NT2/D1 (cell line): ENCODE measurements around the gene ZBTB22.
A peak's percentile ranks its signal among the peaks of the same experiment; 100 is the strongest.

ENCODE experiments used
- YY1 ChIP-seq: IDR thresholded peaks from 2 replicates; pipeline ENCODE4 v1.6.1; 2011; ENCODE audit not compliant: insufficient read length, insufficient read depth
- ZNF274 ChIP-seq: IDR thresholded peaks from 2 replicates; pipeline ENCODE4 v1.6.1; 2011; ENCODE audit warnings: mild to moderate bottlenecking, low read depth, low read length

DNA sequence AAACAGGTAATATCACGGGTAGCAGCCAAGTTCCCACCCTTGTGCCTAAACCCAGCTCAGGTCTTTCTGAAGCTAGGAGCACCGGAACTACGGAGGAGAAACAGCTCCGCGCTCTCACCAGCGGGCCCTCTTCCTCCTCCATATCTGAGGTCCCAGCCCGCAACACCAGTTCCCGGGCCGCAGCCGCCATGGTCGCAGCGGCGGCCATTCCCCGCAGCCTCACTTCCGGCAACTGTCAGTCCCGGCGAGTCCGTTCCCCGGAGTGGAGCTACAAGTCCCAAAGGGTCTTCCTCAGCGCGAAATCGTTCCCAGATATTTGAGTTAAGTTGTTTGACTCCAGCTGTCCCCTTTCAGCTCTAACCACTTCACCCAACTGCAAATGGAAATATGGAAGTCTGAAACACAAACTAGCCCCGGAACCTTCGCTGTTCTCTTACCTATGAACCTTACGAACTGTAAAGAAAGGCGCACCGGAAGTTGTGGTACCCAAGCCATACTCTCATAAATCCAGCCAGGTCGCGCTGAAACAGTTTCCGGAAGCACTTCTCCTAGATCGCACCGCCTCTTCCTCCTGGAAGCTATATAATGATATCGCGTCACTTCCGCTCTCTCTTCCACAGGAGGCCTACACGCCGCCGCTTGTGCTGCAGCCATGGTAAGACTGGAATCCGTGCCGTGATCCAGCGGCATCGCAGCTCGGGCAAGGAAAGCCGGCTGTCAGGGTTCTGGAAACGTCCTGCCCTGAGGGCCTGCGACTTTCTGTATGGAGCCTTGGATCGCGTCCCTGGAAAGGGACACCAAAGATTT, 45.9 kb downstream of the ZBTB22 start, which contains the start of the genes RPS18 and VPS52:
- TF ChIP-seq YY1, result peak; percentile 84
- TF ChIP-seq ZNF274, result no peak
